CD4-positive, alpha-beta T cell (primary cell): ENCODE data around the gene GPC5. TPM values are rescaled to one million over a fixed set of nuclear protein-coding genes. Genes with fewer than 3 reads are reported as not detected.
"Not testable (repeated sequence)": the region's sequence is repeated elsewhere in the genome, so short reads cannot be mapped to it uniquely, and the experiment has no call there.

Source experiments
- ATAC-seq: fragments of 200-7000 bp; cut with Tn5 transposase; one replicate; pipeline ENCODE4 v1.10.0; 2022; ENCODE audit warnings: mild to moderate bottlenecking; ENCODE audit not compliant: poor library complexity
- CTCF ChIA-PET: fragments of 350-600 bp; sonication (Branson Sonifier 250); formaldehyde crosslinking; loops from one replicate; lab custom pipeline; 2021; ENCODE audit warnings: antibody characterized with exemption, inconsistent platforms; lab: Charles Lee
- POLR2A ChIA-PET: fragments of 350-600 bp; sonication (Branson Sonifier 250); formaldehyde crosslinking; loops from one replicate; lab custom pipeline; 2021; ENCODE audit warnings: antibody characterized with exemption, inconsistent platforms; lab: Charles Lee
- DNase-seq, 14 experiments: peaks; one replicate each; pipeline ENCODE4 v3.0.0-alpha.2; 2013 to 2020; ENCODE audit warnings: mixed read lengths in 2 of 14
- H3K27ac ChIP-seq, 2 donors: one replicate each; pipeline versions ENCODE4 v1.5.1 to v1.7.0; 2013; ENCODE audit warnings: low read length in 2 of 2, low read depth in 1 of 2, mild to moderate bottlenecking in 1 of 2
- H3K27me3 ChIP-seq, 2 experiments: 1 replicate in 1 of 2; 2 replicates in 1 of 2; pipeline versions ENCODE4 v1.6.1 to v1.7.0; 2013; ENCODE audit warnings: low read length in 2 of 2, control low read depth in 1 of 2, mild to moderate bottlenecking in 1 of 2, moderate library complexity in 1 of 2; ENCODE audit not compliant: insufficient read depth in 2 of 2, control insufficient read depth in 1 of 2
- H3K36me3 ChIP-seq: one replicate; pipeline ENCODE4 v1.6.1; 2013; ENCODE audit warnings: low read length, control low read depth; ENCODE audit not compliant: insufficient read depth
- H3K4me1 ChIP-seq: one replicate; pipeline ENCODE4 v1.6.1; 2013; ENCODE audit warnings: low read length, control low read depth; ENCODE audit not compliant: insufficient read depth
- H3K4me3 ChIP-seq: one replicate; pipeline ENCODE4 v1.5.1; 2013; ENCODE audit warnings: mild to moderate bottlenecking, low read length, moderate library complexity
- H3K9me3 ChIP-seq, 2 experiments: 1 replicate in 1 of 2; 2 replicates in 1 of 2; pipeline versions ENCODE4 v1.6.1 to v1.7.0; 2013; ENCODE audit warnings: low read length in 2 of 2, mild to moderate bottlenecking in 2 of 2, control low read depth in 1 of 2, moderate library complexity in 1 of 2; ENCODE audit not compliant: control insufficient read depth in 1 of 2, insufficient read depth in 1 of 2
- H3K27ac Mint-ChIP-seq: one replicate; pipeline ENCODE4 v1.8.0; 2020; ENCODE audit warnings: mixed read lengths
- H3K27me3 Mint-ChIP-seq: one replicate; pipeline ENCODE4 v1.8.0; 2021; ENCODE audit warnings: mixed read lengths
- H3K36me3 Mint-ChIP-seq: one replicate; pipeline ENCODE4 v1.8.0; 2021; ENCODE audit warnings: low read depth, mixed read lengths
- H3K4me1 Mint-ChIP-seq: one replicate; pipeline ENCODE4 v1.8.0; 2021; ENCODE audit warnings: low read depth, mixed read lengths
- H3K4me3 Mint-ChIP-seq: one replicate; pipeline ENCODE4 v1.8.0; 2020; ENCODE audit warnings: mild to moderate bottlenecking, mixed read lengths
- H3K9me3 Mint-ChIP-seq: one replicate; pipeline ENCODE4 v1.8.0; 2020; ENCODE audit warnings: mixed read lengths
- intact Hi-C, 2 experiments: fragments of 100-400 bp; cut with DNase I in 1 of 2; cut with micrococcal nuclease in 1 of 2; formaldehyde crosslinking; loops; one replicate each; pipeline versions ENCODE4 v1.15.1 to v1.9.0; 2023 to 2025; cut with DNase I, micrococcal nuclease
- total RNA-seq, 174 experiments: library from RNA in 2 of 174; stranded (reverse) in 2 of 174; gene quantifications; one replicate each; pipeline ENCODE4 v1.2.3 and lab custom pipeline; 2021 to 2026
- TF ChIP-seq, protein P1 (sequence below): fragments of 200-600 bp; IDR thresholded peaks from one replicate; pipeline ENCODE4 v1.8.0; 2022; ENCODE audit warnings: antibody characterized with exemption, mild to moderate bottlenecking

GPC5 gene
- total RNA-seq, 2 experiments from 2014 or later = not detected

DNA sequence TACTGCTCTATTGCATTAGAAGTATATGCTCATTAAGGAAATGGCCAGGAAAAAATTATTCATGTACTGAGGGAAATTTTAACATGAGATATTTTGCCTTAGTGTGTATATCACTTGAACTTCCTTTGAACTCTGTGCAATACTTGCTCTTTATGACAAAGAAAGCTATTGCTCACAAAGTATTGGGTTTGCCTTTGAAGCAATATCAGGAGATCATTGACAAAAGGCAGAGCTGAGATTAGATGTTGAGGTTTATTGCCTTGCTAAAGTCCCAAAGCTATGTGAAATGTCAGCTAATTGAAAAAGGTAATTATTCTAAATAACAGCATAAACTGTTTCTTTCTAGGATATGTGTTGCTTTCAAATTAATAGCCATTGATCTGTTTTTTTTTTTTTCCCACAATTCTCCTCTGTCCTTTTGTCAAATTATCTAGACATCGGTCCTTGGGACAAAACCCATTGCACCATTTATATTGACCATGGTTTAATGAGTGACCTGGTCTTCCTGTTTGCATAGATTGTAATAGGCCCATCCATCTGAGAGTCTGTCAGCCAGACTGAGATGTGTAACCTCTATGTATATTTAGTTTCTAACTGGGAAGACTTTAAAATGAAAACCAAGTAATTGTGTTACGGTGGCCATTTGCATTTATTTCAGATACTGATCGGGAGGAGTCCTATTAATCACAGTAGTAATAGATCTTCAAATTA, 1075.5 kb downstream of the GPC5 start:
- intact Hi-C loops = no loop called here
- TF ChIP-seq, protein P1, sequence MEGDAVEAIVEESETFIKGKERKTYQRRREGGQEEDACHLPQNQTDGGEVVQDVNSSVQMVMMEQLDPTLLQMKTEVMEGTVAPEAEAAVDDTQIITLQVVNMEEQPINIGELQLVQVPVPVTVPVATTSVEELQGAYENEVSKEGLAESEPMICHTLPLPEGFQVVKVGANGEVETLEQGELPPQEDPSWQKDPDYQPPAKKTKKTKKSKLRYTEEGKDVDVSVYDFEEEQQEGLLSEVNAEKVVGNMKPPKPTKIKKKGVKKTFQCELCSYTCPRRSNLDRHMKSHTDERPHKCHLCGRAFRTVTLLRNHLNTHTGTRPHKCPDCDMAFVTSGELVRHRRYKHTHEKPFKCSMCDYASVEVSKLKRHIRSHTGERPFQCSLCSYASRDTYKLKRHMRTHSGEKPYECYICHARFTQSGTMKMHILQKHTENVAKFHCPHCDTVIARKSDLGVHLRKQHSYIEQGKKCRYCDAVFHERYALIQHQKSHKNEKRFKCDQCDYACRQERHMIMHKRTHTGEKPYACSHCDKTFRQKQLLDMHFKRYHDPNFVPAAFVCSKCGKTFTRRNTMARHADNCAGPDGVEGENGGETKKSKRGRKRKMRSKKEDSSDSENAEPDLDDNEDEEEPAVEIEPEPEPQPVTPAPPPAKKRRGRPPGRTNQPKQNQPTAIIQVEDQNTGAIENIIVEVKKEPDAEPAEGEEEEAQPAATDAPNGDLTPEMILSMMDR = no peak
- no peaks in the 10 kb centered on the region for H3K27me3 Mint-ChIP-seq
- ATAC-seq = no peak
- CTCF ChIA-PET = no interaction called here
- H3K36me3 ChIP-seq = no peaks in the 10 kb centered on the region
- H3K27ac ChIP-seq = no peak overlapping the region
- H3K4me1 Mint-ChIP-seq = no peaks in the 10 kb centered on the region
- no peak overlapping the region for H3K4me3 ChIP-seq
- no peaks in the 10 kb centered on the region for H3K9me3 ChIP-seq
- H3K4me1 ChIP-seq = no peaks in the 10 kb centered on the region
- POLR2A ChIA-PET = interaction anchor here (0.7 kb wide), 1 partner anchor 759 kb away, joined by 3 read pairs; no protein-coding TSS in a partner anchor
- H3K4me3 Mint-ChIP-seq = no peak overlapping the region
- DNase-seq = no peak
- no peaks in the 10 kb centered on the region for H3K9me3 Mint-ChIP-seq
- no peak overlapping the region for H3K27ac Mint-ChIP-seq
- no peaks in the 10 kb centered on the region for H3K36me3 Mint-ChIP-seq
- H3K27me3 ChIP-seq = no peaks in the 10 kb centered on the region

DNA sequence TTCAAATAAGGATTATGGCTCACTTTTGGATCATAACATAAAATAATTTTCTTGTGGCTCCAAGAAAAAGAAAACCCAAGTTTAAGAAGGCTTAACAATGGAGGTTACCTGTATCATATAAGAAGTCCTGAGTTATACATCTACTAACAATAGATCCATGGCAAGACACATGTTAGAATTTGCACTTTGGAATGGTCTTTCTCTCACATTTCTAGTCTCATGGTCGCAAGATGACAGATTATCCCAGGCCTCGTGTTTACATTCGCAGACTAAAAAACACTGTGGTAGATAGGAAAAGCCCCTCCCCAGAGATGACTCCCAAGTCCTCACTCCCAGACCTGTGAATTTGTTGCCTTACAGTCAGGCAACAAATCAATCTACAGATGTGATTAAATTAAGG, 1082.0 kb downstream of the GPC5 start:
- no peaks in the 10 kb centered on the region for H3K4me1 Mint-ChIP-seq
- Histone ChIP-seq H3K9me3 (peaks cover 0 to 8% of the 10 kb centered on the region in 2 experiments), H3K4me3 (no peak overlapping the region), H3K27me3 (no peaks in the 10 kb centered on the region), H3K4me1 (no peaks in the 10 kb centered on the region), H3K27ac (no peak overlapping the region), H3K36me3 (no peaks in the 10 kb centered on the region)
- no peak overlapping the region for H3K27ac Mint-ChIP-seq
- POLR2A ChIA-PET = no interaction called here
- intact Hi-C loops = no loop called here
- no peaks in the 10 kb centered on the region for H3K36me3 Mint-ChIP-seq
- no peak for DNase-seq
- H3K27me3 Mint-ChIP-seq = no peaks in the 10 kb centered on the region
- TF ChIP-seq, protein P1 = no peak
- ATAC-seq = no peak
- H3K9me3 Mint-ChIP-seq = peaks cover 6% of the 10 kb centered on the region
- CTCF ChIA-PET = no interaction called here
- H3K4me3 Mint-ChIP-seq = no peak overlapping the region

DNA sequence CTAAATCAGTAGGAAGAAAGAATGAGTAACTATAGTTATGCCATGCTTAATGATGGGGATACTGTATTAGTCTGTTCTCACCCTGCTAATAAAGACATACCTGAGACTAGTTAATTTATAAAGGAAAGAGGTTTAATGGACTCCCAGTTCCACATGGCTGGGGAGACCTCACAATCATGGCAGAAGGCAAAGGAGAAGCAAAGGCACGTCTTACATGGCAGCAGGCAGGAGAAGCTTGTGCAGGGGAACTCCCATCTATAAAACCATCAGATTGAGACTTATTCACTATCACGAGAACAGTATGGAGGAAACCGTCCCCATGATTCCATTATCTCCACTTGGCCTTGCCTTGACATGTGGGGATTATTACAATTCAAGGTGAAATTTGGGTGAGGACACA, 1084.4 kb downstream of the GPC5 start:
- POLR2A ChIA-PET, ATAC-seq, H3K27ac Mint-ChIP-seq, H3K4me3 ChIP-seq, H3K4me1 Mint-ChIP-seq, H3K9me3 Mint-ChIP-seq, H3K4me3 Mint-ChIP-seq, DNase-seq, intact Hi-C loops, H3K4me1 ChIP-seq, H3K36me3 ChIP-seq, H3K9me3 ChIP-seq, H3K27ac ChIP-seq, H3K27me3 Mint-ChIP-seq, H3K27me3 ChIP-seq, CTCF ChIA-PET, H3K36me3 Mint-ChIP-seq: not testable (repeated sequence)

DNA sequence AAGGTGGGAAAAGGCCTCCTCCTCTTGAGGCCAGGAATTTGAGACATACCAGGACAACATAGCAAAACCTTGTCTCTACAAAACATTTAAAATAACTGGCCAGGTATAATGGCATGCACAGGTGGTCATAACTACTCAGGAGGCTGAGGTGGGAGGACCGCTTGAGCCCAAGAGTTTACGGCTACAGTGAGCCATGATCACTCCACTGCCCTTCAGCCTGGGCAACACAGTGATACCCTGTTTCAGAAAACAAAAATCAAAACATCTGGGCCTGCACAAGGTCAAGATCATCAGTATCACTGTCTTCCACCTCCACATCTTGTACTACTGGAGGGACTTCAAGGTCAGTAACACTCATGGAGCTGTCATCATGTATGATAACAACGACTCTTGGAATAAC, 1085.5 kb downstream of the GPC5 start:
- Mint-ChIP-seq H3K27me3 (no peaks in the 10 kb centered on the region), H3K36me3 (no peaks in the 10 kb centered on the region), H3K4me1 (no peaks in the 10 kb centered on the region), H3K4me3 (no peak overlapping the region), H3K27ac (no peak overlapping the region), H3K9me3 (peaks cover 6% of the 10 kb centered on the region)
- POLR2A ChIA-PET = no interaction called here
- H3K4me1 ChIP-seq = no peaks in the 10 kb centered on the region
- no peaks in the 10 kb centered on the region for H3K36me3 ChIP-seq
- no peaks in the 10 kb centered on the region for H3K27me3 ChIP-seq
- no peak overlapping the region for H3K4me3 ChIP-seq
- CTCF ChIA-PET = interaction anchor here (0.8 kb wide), 1 partner anchor 15 kb away, joined by 3 read pairs; no protein-coding TSS in a partner anchor
- H3K27ac ChIP-seq = no peak overlapping the region
- H3K9me3 ChIP-seq = peaks cover 0 to 8% of the 10 kb centered on the region in 2 experiments
- TF ChIP-seq, protein P1 = no peak
- intact Hi-C loops = no loop called here
- ATAC-seq (no peak), DNase-seq (no peak)
